K562 (cell line): ENCODE measurements around the gene CNTD1. TPM values are rescaled to one million over a fixed set of nuclear protein-coding genes. Genes with fewer than 3 reads are reported as not detected.

ENCODE experiments used
- ATAC-seq: fragments of 200-7000 bp; cut with Tn5 transposase; 3 replicates; pipeline ENCODE4 v1.9.1; 2020; ENCODE audit warnings: moderate library complexity
- Bru-seq: library from RNA; stranded (reverse); fragments of 400-500 nt; gene quantifications from one replicate; lab custom pipeline; 2021; lab: Mats Ljungman, UMichigan
- BruChase-seq, 2 experiments: library from RNA; stranded (reverse); fragments of 400-500 nt; gene quantifications; one replicate each; lab custom pipeline; 2021; lab: Mats Ljungman, UMichigan
- BruUV-seq: library from RNA; stranded (reverse); fragments of 400-500 nt; replicated peaks from 2 replicates; lab custom pipeline; 2021; lab: Mats Ljungman, UMichigan
- CTCF ChIA-PET: fragments of 300-600 bp; formaldehyde crosslinking; extraction: SDS; loops from one replicate; lab custom pipeline; 2021; ENCODE audit warnings: low intra/inter-chr PET ratio; lab: Yijun Ruan, JAX
- POLR2A ChIA-PET: fragments of 300-600, 350-650 bp; sonication (Branson Sonifier 250); formaldehyde crosslinking; extraction: SDS; loops from one replicate; lab custom pipeline; 2021; ENCODE audit warnings: antibody characterized with exemption, inconsistent platforms; lab: Yijun Ruan, JAX
- DNase-seq, 4 experiments: peaks; one replicate each; pipeline versions ENCODE4 v3.0.0 to v3.0.0-alpha.2; 2011 to 2018; ENCODE audit warnings: low spot score in 3 of 4, mixed read lengths in 3 of 4; ENCODE audit errors: extremely low read depth in 1 of 4
- FAIRE-seq: peaks from 2 replicates; lab custom pipeline; 2011; peaks lifted over from hg19 to GRCh38; lab: Jason Lieb, UNC
- H2AFZ ChIP-seq: 2 replicates; pipeline ENCODE4 v1.6.0; 2011; ENCODE audit warnings: low read depth, low read length, control low read depth, inconsistent platforms
- H3K27ac ChIP-seq: fragments of 200-600 bp; 3 replicates; pipeline ENCODE4 v1.8.0; 2011; ENCODE audit warnings: low read depth, mild to moderate bottlenecking, control low read depth, inconsistent platforms, low read length, moderate library complexity, mixed read lengths; ENCODE audit errors: extremely low read depth
- H3K27me3 ChIP-seq, 2 experiments: fragments of 300-600 bp in 1 of 2; 2 replicates in 1 of 2; 3 replicates in 1 of 2; pipeline versions ENCODE4 v1.6.0 to v1.8.0; 2011; ENCODE audit warnings: inconsistent platforms in 2 of 2, low read length in 2 of 2, mild to moderate bottlenecking in 1 of 2, mixed read lengths in 1 of 2, moderate library complexity in 1 of 2; ENCODE audit not compliant: control insufficient read depth in 2 of 2, insufficient read depth in 2 of 2
- H3K36me3 ChIP-seq: fragments of 300-600 bp; 3 replicates; pipeline ENCODE4 v1.8.0; 2011; ENCODE audit warnings: mild to moderate bottlenecking, low read length, inconsistent platforms; ENCODE audit not compliant: control insufficient read depth, insufficient read depth
- H3K4me1 ChIP-seq, 2 experiments: fragments of 200-600 bp in 1 of 2; replicated peaks in 1 of 2; 2 replicates in 1 of 2; 3 replicates in 1 of 2; pipeline versions ENCODE4 v1.5.1 to v1.8.0; 2011; ENCODE audit warnings: inconsistent platforms in 2 of 2, low read length in 2 of 2, mild to moderate bottlenecking in 1 of 2, mixed read lengths in 1 of 2, moderate library complexity in 1 of 2; ENCODE audit not compliant: control insufficient read depth in 2 of 2, insufficient read depth in 2 of 2
- H3K4me2 ChIP-seq: 2 replicates; pipeline ENCODE4 v1.6.1; 2011; ENCODE audit warnings: low read length, control low read depth, inconsistent platforms, mixed read lengths; ENCODE audit not compliant: insufficient read depth
- H3K4me3 ChIP-seq: fragments of 200-600 bp; sonication (generic), shearing (Covaris generic); 2 replicates; pipeline ENCODE4 v1.5.1; 2016; ENCODE audit warnings: control low read depth, inconsistent platforms
- H3K79me2 ChIP-seq: fragments of 200-600 bp; 3 replicates; pipeline ENCODE4 v1.8.0; 2011; ENCODE audit warnings: low read length, inconsistent platforms; ENCODE audit not compliant: control insufficient read depth, insufficient read depth
- H3K9ac ChIP-seq, 2 experiments: 2 replicates each; pipeline versions ENCODE4 v1.6.0 to v1.6.1; 2011; ENCODE audit warnings: low read depth in 2 of 2, low read length in 2 of 2, control low read depth in 1 of 2, inconsistent platforms in 1 of 2, mild to moderate bottlenecking in 1 of 2, mixed read lengths in 1 of 2; ENCODE audit not compliant: insufficient read depth in 1 of 2
- H3K9me1 ChIP-seq: one replicate; pipeline ENCODE4 v1.6.0; 2011; ENCODE audit warnings: inconsistent platforms, mild to moderate bottlenecking, low read length, moderate library complexity; ENCODE audit not compliant: control insufficient read depth, insufficient read depth
- H3K9me3 ChIP-seq: replicated peaks from 2 replicates; pipeline ENCODE4 v1.5.1; 2011; ENCODE audit warnings: low read depth, low read length, inconsistent platforms; ENCODE audit not compliant: control insufficient read depth, insufficient read depth
- H4K20me1 ChIP-seq: replicated peaks from 2 replicates; pipeline ENCODE4 v1.6.1; 2011; ENCODE audit warnings: low read length, inconsistent platforms, mixed read lengths; ENCODE audit not compliant: control insufficient read depth, insufficient read depth
- CEBPB ChIP-seq: fragments of 450-650 bp; IDR thresholded peaks from 2 replicates; pipeline ENCODE4 v1.6.1; 2016; ENCODE audit warnings: missing genetic modification characterization, missing compliant biosample characterization
- FOXA3 ChIP-seq, 2 experiments: fragments of 450-650 bp in 1 of 2; sonication (generic) in 1 of 2; formaldehyde crosslinking; IDR thresholded peaks in 1 of 2; conservative IDR thresholded peaks in 1 of 2; 2 replicates each; pipeline versions ENCODE4 v1.4.0 to v1.8.0; 2020 to 2022; ENCODE audit warnings: mild to moderate bottlenecking in 2 of 2, missing genetic modification reagents in 1 of 2
- L3MBTL2 ChIP-seq: fragments of 450-650 bp; IDR thresholded peaks from 2 replicates; pipeline ENCODE4 v1.6.1; 2016; ENCODE audit warnings: mild to moderate bottlenecking, moderate library complexity
- NCOA2 ChIP-seq, 2 experiments: fragments of 450-650 bp; IDR thresholded peaks; 2 replicates each; pipeline ENCODE4 v1.6.1; 2018; ENCODE audit warnings: mild to moderate bottlenecking in 2 of 2, moderate library complexity in 1 of 2; ENCODE audit not compliant: partially characterized antibody in 2 of 2
- NONO ChIP-seq, 2 experiments: fragments of 200-400 bp in 1 of 2; fragments of 450-650 bp in 1 of 2; formaldehyde crosslinking in 1 of 2; IDR thresholded peaks; 2 replicates each; pipeline ENCODE4 v1.6.1; 2017; ENCODE audit warnings: low read depth in 2 of 2, mild to moderate bottlenecking in 2 of 2, moderate library complexity in 2 of 2, low read length in 1 of 2
- RBFOX2 ChIP-seq: fragments of 200-400 bp; formaldehyde crosslinking; IDR thresholded peaks from 2 replicates; pipeline ENCODE4 v1.6.1; 2017; ENCODE audit warnings: low read depth, mild to moderate bottlenecking, low read length, moderate library complexity
- ZNF174 ChIP-seq: fragments of 250-450 bp; sonication (Bioruptor Pico); IDR thresholded peaks from 2 replicates; pipeline ENCODE4 v1.4.0; 2020; ENCODE audit warnings: mild to moderate bottlenecking
- WGBS: fragments of 100-300 bp; shearing (Covaris generic); methylation state at CpG from one replicate; pipeline ENCODE4 v1.1.6; 2016; ENCODE audit warnings: low coverage, mixed read lengths; ENCODE audit not compliant: insufficient coverage; ENCODE audit errors: missing lambda C conversion rate; 5-methylcytosine and 5-hydroxymethylcytosine counted together
- in situ Hi-C: fragments of 300-500 bp; cut with MboI; formaldehyde crosslinking; loops from 4 replicates; pipeline ENCODE4 v1.15.0; 2018; ENCODE audit warnings: inconsistent platforms, mixed read lengths
- intact Hi-C: fragments of 100-400 bp; cut with micrococcal nuclease; formaldehyde crosslinking; loops from 2 replicates; pipeline ENCODE4 v1.14.2; 2022
- long read RNA-seq, 3 experiments: library from polyadenylated mRNA in 2 of 3; library from RNA in 1 of 3; unstranded in 2 of 3; stranded (forward) in 1 of 3; transcript quantifications; one replicate each; pipeline ENCODE4 v2.0.0, GENCODE V29; 2019 to 2022
- polyA minus RNA-seq, 3 experiments: library from RNA; depleted of rRNA, polyadenylated mRNA; stranded (reverse); fragments of >200 nt; gene quantifications; 2 replicates each; pipeline ENCODE4 v1.2.3, GENCODE V29; 2011
- polyA plus RNA-seq, 8 experiments: library from polyadenylated mRNA; depleted of rRNA in 4 of 8; stranded (reverse) in 5 of 8; unstranded in 3 of 8; fragments of >200 nt; fragmentation: Nextera tagmentation in 2 of 8; fragmentation: Illumina TruSeq in 1 of 8; extraction: Ambion mirVana in 2 of 8; extraction: Trizol in 1 of 8; gene quantifications; 2 replicates each; pipeline versions ENCODE4 v1.2.1 to v1.2.3, GENCODE V29; 2011 to 2014; ENCODE audit warnings: inconsistent platforms in 1 of 8, missing spikeins in 1 of 8
- total RNA-seq, 7 experiments: library from RNA; depleted of rRNA in 6 of 7; stranded (reverse); fragments of >200 nt in 6 of 7; fragmentation: Illumina TruSeq in 2 of 7; extraction: Trizol in 2 of 7; gene quantifications; 2 replicates each; pipeline versions ENCODE4 v1.2.1 to v1.2.3, GENCODE V29; 2011 to 2021; ENCODE audit warnings: low replicate concordance in 1 of 7
- TF ChIP-seq, protein P1 (sequence below): IDR thresholded peaks from 2 replicates; pipeline ENCODE4 v1.6.1; 2011; ENCODE audit warnings: borderline replicate concordance, low read depth, mild to moderate bottlenecking, moderate library complexity, low read length; ENCODE audit not compliant: insufficient read depth, poor library complexity, severe bottlenecking
- TF ChIP-seq, protein P2 (sequence below): fragments of 450-650 bp; IDR thresholded peaks from 2 replicates; pipeline ENCODE4 v1.7.0; 2016; ENCODE audit warnings: borderline replicate concordance

The CNTD1 gene, protein sequence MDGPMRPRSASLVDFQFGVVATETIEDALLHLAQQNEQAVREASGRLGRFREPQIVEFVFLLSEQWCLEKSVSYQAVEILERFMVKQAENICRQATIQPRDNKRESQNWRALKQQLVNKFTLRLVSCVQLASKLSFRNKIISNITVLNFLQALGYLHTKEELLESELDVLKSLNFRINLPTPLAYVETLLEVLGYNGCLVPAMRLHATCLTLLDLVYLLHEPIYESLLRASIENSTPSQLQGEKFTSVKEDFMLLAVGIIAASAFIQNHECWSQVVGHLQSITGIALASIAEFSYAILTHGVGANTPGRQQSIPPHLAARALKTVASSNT
- total RNA-seq (2011; cell fraction: chromatin; rRNA removed; ENCODE audit: low replicate concordance), result 0.30 and 0.32 TPM in 2 replicates
- total RNA-seq (2011; cell fraction: nucleolus; rRNA removed), result not detected in 2 replicates
- not detected in 2 replicates for total RNA-seq (2011; cell fraction: nucleoplasm; rRNA removed)
- total RNA-seq (2014; rRNA removed) (0.20 and 0.54 TPM in 2 replicates), total RNA-seq (2014; rRNA removed; fragmentation: Illumina TruSeq; extraction: Trizol) (0.22 and 0.57 TPM in 2 replicates), total RNA-seq (2015; rRNA removed; fragmentation: Illumina TruSeq; extraction: Trizol) (0.23 TPM in 1 of 2 replicates, not detected in the other), total RNA-seq (2021) (0.20 TPM in 1 of 2 replicates, not detected in the other), polyA plus RNA-seq (2011; rRNA removed) (0.22 and 0.59 TPM in 2 replicates), polyA plus RNA-seq (2014; fragmentation: Illumina TruSeq; extraction: Trizol) (0.27 and 0.48 TPM in 2 replicates), polyA plus RNA-seq (2014; fragmentation: Nextera tagmentation; extraction: Ambion mirVana) (under 1 TPM; 0.74 to 0.86 TPM), polyA plus RNA-seq (2014; rRNA removed) (0.07 and 0.12 TPM in 2 replicates), polyA minus RNA-seq (2011; rRNA and poly(A)+ RNA removed) (0.32 TPM in 1 of 2 replicates, not detected in the other), Bru-seq, nascent RNA (percentile 19 among the genes with signal in this experiment), BruChase-seq, experiment 1, labeled RNA remaining after a 2-hour chase (percentile 7 among the genes with signal in this experiment), BruChase-seq, experiment 2, labeled RNA remaining after a 6-hour chase (percentile 12 among the genes with signal in this experiment)
- 0.04 and 0.15 TPM in 2 replicates for polyA plus RNA-seq (2011; cell fraction: cytosol; rRNA removed)
- not detected in 2 replicates for polyA plus RNA-seq (2011; cell fraction: nucleus; rRNA removed)
- polyA plus RNA-seq (2012), result 0.70 and 1.0 TPM in 2 replicates
- not detected in 2 replicates for polyA minus RNA-seq (2011; cell fraction: cytosol; rRNA and poly(A)+ RNA removed)
- polyA minus RNA-seq (2011; cell fraction: nucleus; rRNA and poly(A)+ RNA removed), result not detected in 2 replicates
- long read RNA-seq, experiment 1, partial matches to known transcripts, result 1 of 2 reads
- long read RNA-seq, experiment 1, other reads (novel, unspliced or antisense), result 1 of 2 reads
- long read RNA-seq, experiment 2, result 0 reads
- long read RNA-seq, experiment 3, result 0 reads

DNA sequence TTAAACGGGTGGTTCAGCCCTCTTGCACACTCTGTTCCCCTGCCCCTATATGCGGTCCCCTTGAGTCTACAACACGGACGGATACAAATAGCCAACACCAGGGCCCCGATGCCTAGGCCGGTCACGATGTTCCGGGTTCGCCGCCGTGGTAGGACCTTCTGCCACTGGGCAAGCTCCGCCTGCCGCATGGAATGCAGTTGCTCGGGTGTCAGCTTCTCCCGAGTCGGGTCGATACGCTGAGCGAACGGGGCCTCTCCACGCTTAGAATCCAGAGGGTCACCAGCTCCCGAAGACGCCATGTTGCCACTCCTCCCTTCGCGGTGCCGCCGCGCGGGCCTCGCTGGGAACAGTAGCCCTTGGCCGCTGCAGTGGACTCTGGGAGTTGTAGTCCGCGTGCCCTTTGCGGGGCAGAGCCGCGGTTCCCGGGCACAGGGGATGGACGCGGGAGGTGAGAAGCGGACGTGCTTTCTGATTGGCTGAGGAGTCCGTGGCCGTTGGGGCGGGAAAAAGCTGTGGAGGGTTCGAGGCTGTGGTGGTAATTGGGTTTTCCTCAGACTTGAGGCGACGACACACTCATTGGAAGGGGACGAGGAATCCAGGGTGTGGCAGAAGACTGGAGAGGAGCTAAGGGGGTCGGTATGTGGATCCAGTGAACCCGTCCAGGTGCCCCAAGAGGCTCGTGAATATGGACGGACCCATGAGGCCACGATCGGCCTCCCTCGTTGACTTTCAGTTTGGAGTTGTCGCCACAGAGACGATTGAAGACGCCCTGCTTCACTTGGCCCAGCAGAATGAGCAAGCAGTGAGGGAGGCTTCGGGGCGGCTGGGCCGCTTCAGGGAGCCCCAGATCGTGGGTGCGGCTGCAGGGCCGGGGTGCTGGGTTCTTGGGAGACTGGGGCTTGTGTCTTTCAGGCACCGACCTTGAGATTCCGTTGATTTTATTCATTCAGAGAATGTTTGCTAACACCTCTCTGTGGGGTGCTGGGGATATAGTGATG, at the start of gene CNTD1, which contains the start of gene COA3:
Gene CNTD1 (plus strand): TSS at position 479 of the 998 bp plus-strand sequence. CDS start 207 bp downstream, at position 686.
Gene COA3 (minus strand): TSS at position 322 of the 998 bp plus-strand sequence. CDS start 23 bp downstream, at position 299.
- H3K4me3 ChIP-seq, result peak within 1 kb of the TSS; percentile 73
- in situ Hi-C loops, result no loop called here
- peak; percentile 92 for FAIRE-seq
- ChIA-PET POLR2A (interaction anchor here (0.6 to 6.4 kb wide), 9 partner anchors 12 to 220 kb away, joined by 3 to 47 read pairs (median 4); partner anchors contain the start of genes AOC3, BECN1 and WNK4), CTCF (no interaction called here)
- no peaks in the 10 kb centered on the region for H4K20me1 ChIP-seq
- H2AFZ ChIP-seq, result peak within 1 kb of the TSS; percentile 96
- WGBS, result 27% methylated on average over 59 of the region's 66 CpGs
- H3K4me1 ChIP-seq, result peaks cover 23 to 36% of the 10 kb centered on the region in 2 experiments
- peak; percentile 87 to 91 (median 90) for DNase-seq
- peaks cover 30% of the 10 kb centered on the region; the same call in 2 of the 3 replicates for H3K36me3 ChIP-seq
- H3K9me1 ChIP-seq, result no peaks in the 10 kb centered on the region
- peak within 1 kb of the TSS; percentile 84 to 99 for H3K9ac ChIP-seq
- H3K79me2 ChIP-seq, result peaks cover 17% of the 10 kb centered on the region
- BruUV-seq, result no TSS peak
- intact Hi-C loops, result no loop called here
- no peaks in the 10 kb centered on the region for H3K27me3 ChIP-seq
- H3K27ac ChIP-seq, result peak within 1 kb of the TSS; percentile 68
- no peaks in the 10 kb centered on the region for H3K9me3 ChIP-seq
- H3K4me2 ChIP-seq, result peak within 1 kb of the TSS; percentile 94
- peak; percentile 98 for ATAC-seq
- TF ChIP-seq RBFOX2 (peak; percentile 83), ZNF174 (CRISPR knock-in tag) (no peak), NONO (IDR thresholded peaks at IDR 0.05; ENCODE audit: low read depth in 2 of 2, low read length in 1 of 2) (peak in 1 of 2 experiments; percentile 57; a peak in 1 of 4 replicates), FOXA3 (CRISPR knock-in tag; conservative IDR thresholded peaks at IDR 0.05 in 1 of 2, IDR thresholded peaks at IDR 0.05 in 1 of 2) (peak in 1 of 2 experiments; percentile 61; a peak in 1 of 4 replicates), CEBPB (tag) (no peak), NCOA2 (IDR thresholded peaks at IDR 0.05; ENCODE audit: partially characterized antibody in 2 of 2) (no peak), L3MBTL2 (peak; percentile 100)
- TF ChIP-seq, protein P1, sequence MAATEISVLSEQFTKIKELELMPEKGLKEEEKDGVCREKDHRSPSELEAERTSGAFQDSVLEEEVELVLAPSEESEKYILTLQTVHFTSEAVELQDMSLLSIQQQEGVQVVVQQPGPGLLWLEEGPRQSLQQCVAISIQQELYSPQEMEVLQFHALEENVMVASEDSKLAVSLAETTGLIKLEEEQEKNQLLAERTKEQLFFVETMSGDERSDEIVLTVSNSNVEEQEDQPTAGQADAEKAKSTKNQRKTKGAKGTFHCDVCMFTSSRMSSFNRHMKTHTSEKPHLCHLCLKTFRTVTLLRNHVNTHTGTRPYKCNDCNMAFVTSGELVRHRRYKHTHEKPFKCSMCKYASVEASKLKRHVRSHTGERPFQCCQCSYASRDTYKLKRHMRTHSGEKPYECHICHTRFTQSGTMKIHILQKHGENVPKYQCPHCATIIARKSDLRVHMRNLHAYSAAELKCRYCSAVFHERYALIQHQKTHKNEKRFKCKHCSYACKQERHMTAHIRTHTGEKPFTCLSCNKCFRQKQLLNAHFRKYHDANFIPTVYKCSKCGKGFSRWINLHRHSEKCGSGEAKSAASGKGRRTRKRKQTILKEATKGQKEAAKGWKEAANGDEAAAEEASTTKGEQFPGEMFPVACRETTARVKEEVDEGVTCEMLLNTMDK, result no peak
- TF ChIP-seq, protein P2, sequence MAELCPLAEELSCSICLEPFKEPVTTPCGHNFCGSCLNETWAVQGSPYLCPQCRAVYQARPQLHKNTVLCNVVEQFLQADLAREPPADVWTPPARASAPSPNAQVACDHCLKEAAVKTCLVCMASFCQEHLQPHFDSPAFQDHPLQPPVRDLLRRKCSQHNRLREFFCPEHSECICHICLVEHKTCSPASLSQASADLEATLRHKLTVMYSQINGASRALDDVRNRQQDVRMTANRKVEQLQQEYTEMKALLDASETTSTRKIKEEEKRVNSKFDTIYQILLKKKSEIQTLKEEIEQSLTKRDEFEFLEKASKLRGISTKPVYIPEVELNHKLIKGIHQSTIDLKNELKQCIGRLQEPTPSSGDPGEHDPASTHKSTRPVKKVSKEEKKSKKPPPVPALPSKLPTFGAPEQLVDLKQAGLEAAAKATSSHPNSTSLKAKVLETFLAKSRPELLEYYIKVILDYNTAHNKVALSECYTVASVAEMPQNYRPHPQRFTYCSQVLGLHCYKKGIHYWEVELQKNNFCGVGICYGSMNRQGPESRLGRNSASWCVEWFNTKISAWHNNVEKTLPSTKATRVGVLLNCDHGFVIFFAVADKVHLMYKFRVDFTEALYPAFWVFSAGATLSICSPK, result no peak
